Urothelium cell line (cell line): ENCODE data around the gene CEP68.
"Not testable (repeated sequence)": the region's sequence is repeated elsewhere in the genome, so short reads cannot be mapped to it uniquely, and the experiment has no call there.

Source experiments
- DNase-seq: peaks from one replicate; pipeline ENCODE4 v3.0.0; 2011; ENCODE audit warnings: low spot score, mixed read lengths
- FAIRE-seq: peaks from 2 replicates; lab custom pipeline; 2011; peaks lifted over from hg19 to GRCh38; lab: Jason Lieb, UNC

CEP68 gene

GRCh38 chr2:65056215-65057053 is at the start of gene CEP68:
TSS of gene CEP68 (plus strand) at chr2:65056416. CDS start at chr2:65069445, 13,029 bp downstream.
- DNase-seq (peak; percentile 100), FAIRE-seq (peak; percentile 92)

- DNase-seq (no peak), FAIRE-seq (no peak)
These were observed 42.4 kb upstream of the CEP68 start for GRCh38 chr2:65013776-65014175.

GRCh38 chr2:65015731-65016130 is 40.5 kb upstream of the CEP68 start:
- DNase-seq, result no peak
- FAIRE-seq, result no peak

- DNase-seq, result no peak
- no peak for FAIRE-seq
These were observed 39.4 kb upstream of the CEP68 start for GRCh38 chr2:65016789-65017188.

GRCh38 chr2:65017335-65017734 is 38.9 kb upstream of the CEP68 start:
- no peak for DNase-seq
- no peak for FAIRE-seq

- FAIRE-seq (no peak), DNase-seq (no peak)
These were observed 38.1 kb upstream of the CEP68 start for GRCh38 chr2:65018141-65018582.

- DNase-seq (no peak), FAIRE-seq (no peak)
These were observed 37.2 kb upstream of the CEP68 start for GRCh38 chr2:65019010-65019409.

- FAIRE-seq (no peak), DNase-seq (no peak)
These were observed 36.5 kb upstream of the CEP68 start for GRCh38 chr2:65019675-65020195.

GRCh38 chr2:65020251-65020650 is 36.0 kb upstream of the CEP68 start:
- DNase-seq, FAIRE-seq: not testable (repeated sequence)

GRCh38 chr2:65020943-65021528 is 35.2 kb upstream of the CEP68 start:
- no peak for DNase-seq
- no peak for FAIRE-seq

GRCh38 chr2:65021709-65022108 is 34.5 kb upstream of the CEP68 start:
- FAIRE-seq (no peak), DNase-seq (no peak)

GRCh38 chr2:65022189-65022588 is 34.0 kb upstream of the CEP68 start:
- FAIRE-seq (no peak), DNase-seq (no peak)

GRCh38 chr2:65023742-65024141 is 32.5 kb upstream of the CEP68 start:
- no peak for FAIRE-seq
- DNase-seq, result no peak

GRCh38 chr2:65024149-65024829 is 31.9 kb upstream of the CEP68 start:
- FAIRE-seq, result no peak
- DNase-seq, result peak; percentile 70

- DNase-seq, result no peak
- no peak for FAIRE-seq
These were observed 30.6 kb upstream of the CEP68 start for GRCh38 chr2:65025453-65026123.

- FAIRE-seq (no peak), DNase-seq (no peak)
These were observed 30.1 kb upstream of the CEP68 start for GRCh38 chr2:65026154-65026553.

- DNase-seq, result no peak
- FAIRE-seq, result no peak
These were observed 29.3 kb upstream of the CEP68 start for GRCh38 chr2:65026704-65027464.

GRCh38 chr2:65027616-65028244 is 28.5 kb upstream of the CEP68 start:
- no peak for FAIRE-seq
- DNase-seq, result no peak

- FAIRE-seq, result no peak
- no peak for DNase-seq
These were observed 25.5 kb upstream of the CEP68 start for GRCh38 chr2:65030476-65031332.
